ENCODE measurements around the gene CRHBP.
"Not testable (repeated sequence)": the region's sequence is repeated elsewhere in the genome, so short reads cannot be mapped to it uniquely, and the experiment has no call there.

CRHBP gene

GRCh38 chr5:76958991-76959767, 6.3 kb downstream of the CRHBP start:
- peak; percentile 54 for DNase-seq (ENCODE audit: low read depth)

- peak; percentile 24 for DNase-seq (ENCODE audit: low read depth)
These were observed 7.3 kb downstream of the CRHBP start for GRCh38 chr5:76960004-76960625.

- DNase-seq (ENCODE audit: low read depth) = no peak
These were observed 11.2 kb downstream of the CRHBP start for GRCh38 chr5:76964060-76964459.

DNA sequence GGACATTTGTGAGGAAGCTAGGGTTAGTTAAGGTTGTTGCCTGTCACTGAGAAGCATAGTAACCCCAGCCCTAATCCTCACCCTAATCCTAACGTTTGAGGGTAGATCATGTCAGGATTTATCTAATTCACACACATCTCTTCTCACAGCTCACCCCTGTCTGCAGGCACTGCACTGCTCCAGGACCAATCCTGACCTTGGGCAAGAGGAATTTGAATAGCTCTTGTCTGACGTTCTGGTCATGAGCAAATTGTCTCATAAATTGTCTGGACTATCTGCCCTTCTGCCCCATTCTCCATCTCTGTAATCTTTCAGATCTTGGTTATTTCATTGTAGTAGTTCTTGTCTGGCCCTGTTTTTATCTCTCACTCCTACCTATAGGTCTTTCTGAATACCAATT, 18.7 kb downstream of the CRHBP start:
- DNase-seq (ENCODE audit: low read depth) = no peak

- no peak for DNase-seq (ENCODE audit: low read depth)
These were observed 19.8 kb downstream of the CRHBP start for GRCh38 chr5:76972689-76973088.

GRCh38 chr5:76974785-76975184, 21.9 kb downstream of the CRHBP start:
- DNase-seq (ENCODE audit: low read depth) = no peak

DNA sequence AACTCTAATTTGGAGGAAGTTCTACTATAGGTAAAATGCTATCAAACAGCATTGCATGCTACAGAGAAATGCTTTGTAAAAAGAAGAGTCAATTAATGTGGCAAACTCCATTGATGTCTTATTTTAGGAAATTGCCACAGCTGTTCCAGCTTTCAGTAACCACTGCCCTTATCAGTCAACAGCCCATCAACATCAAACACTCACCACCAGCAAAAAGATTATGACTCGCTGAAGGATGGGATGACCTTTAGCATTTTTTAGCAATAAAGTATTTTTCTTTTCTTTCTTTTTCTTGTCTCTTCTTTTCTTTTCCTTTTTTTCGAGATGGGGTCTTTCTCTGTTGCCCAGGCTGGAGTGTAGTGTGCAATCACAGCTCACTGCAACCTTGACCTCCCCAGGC, 26.0 kb downstream of the CRHBP start:
- DNase-seq (ENCODE audit: low read depth) = no peak

- DNase-seq (ENCODE audit: low read depth) = no peak
These were observed 27.8 kb downstream of the CRHBP start for GRCh38 chr5:76980518-76981144.

DNA sequence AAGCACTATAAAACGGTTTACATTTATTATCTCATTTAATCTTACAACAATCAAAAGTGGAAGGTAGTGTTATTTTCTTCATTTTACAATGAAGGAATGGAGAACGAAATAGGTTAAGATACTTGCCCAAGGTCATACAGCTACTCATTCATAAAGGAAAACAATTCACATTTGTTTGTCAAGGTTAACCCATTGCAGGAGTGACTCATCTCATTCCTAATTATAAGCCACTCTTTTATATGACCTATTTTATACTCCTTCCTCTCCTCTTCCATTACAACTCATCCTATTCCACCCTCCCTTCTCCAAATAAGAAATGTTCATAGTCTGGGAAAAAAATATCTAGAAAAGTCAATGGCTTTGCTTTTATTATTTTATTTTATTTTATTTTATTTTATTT, 29.6 kb downstream of the CRHBP start:
- no peak for DNase-seq (ENCODE audit: low read depth)

- no peak for DNase-seq (ENCODE audit: low read depth)
These were observed 30.6 kb downstream of the CRHBP start for GRCh38 chr5:76983468-76983867.

GRCh38 chr5:76986825-76987526, 34.1 kb downstream of the CRHBP start:
- DNase-seq (ENCODE audit: low read depth) = no peak

DNA sequence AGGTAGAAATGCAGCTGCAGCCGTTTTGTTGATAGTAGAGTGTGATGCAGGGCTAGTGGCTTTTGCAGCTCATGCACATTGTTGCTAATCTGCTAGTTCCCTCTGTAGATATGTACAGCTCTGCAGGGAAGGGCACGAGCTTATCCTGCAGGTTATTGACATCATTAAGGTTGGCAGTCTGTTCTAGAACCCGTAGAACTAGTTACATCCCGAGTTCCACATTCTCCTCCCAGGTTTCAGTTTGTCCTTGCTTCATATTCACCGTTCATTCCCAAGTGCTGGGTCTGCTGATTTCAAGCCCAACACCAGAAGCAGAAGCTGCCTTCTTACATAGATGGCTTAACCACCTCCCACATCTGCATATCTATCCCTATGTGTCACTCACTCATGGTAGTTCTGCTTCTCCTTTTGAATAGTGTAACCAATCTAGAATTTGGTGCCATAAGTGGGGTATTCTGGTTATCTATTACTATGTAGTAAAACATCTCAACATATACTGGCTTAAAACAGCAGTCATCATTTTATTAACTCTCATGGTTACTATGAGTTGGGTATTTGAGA, 38.1 kb downstream of the CRHBP start:
- no peak for DNase-seq (ENCODE audit: low read depth)

DNA sequence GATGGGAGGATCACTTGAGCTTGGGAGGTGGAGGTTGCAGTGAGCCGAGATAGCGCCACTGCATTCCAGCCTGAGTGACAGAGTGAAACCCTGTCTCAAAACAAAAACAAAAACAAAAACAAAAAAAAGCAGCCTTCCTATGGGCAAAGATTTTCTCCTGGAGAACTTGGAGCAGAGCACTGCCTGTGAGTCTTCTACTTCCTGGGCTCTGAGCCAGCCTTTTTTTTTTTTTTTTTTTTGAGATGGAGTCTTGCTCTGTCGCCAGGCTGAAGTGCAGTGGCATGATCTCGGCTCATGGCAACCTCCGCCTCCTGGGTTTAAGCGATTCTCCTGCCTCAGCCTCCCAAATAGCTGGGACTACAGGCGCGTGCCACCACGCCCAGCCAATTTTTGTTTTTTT, 40.6 kb downstream of the CRHBP start:
- DNase-seq (ENCODE audit: low read depth) = not testable (repeated sequence)

- no peak for DNase-seq (ENCODE audit: low read depth)
These were observed 41.5 kb downstream of the CRHBP start for GRCh38 chr5:76994337-76994736.

- not testable (repeated sequence) for DNase-seq (ENCODE audit: low read depth)
These were observed 45.4 kb downstream of the CRHBP start for GRCh38 chr5:76998251-76998650.

DNA sequence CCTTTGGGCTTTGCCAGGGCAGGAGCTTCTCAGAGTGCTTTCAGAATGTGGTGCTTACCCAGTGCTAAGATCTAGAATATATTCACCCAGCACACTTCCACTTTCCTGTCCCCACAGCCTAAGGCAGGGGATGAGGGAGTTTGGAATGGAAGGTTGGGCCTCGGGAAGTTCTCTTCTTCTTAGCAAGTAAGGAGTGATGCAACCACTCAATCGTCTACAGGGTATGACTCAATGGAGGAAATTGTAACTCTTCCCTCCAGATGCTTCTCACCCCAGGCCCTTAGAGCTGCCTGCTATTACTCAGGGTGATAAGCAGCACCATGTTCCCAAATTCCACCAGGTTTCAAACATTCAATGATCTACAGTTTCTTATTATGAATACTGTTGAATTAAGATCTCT, 46.6 kb downstream of the CRHBP start:
- DNase-seq (ENCODE audit: low read depth) = peak; percentile 71

- peak; percentile 24 for DNase-seq (ENCODE audit: low read depth)
These were observed 50.4 kb downstream of the CRHBP start for GRCh38 chr5:77003246-77003645.

- DNase-seq (ENCODE audit: low read depth) = no peak
These were observed 53.3 kb downstream of the CRHBP start for GRCh38 chr5:77006124-77006523.

- DNase-seq (ENCODE audit: low read depth) = no peak
These were observed 55.6 kb downstream of the CRHBP start for GRCh38 chr5:77008413-77008812.

- DNase-seq (ENCODE audit: low read depth) = no peak
These were observed 57.4 kb downstream of the CRHBP start for GRCh38 chr5:77010243-77010642.

DNA sequence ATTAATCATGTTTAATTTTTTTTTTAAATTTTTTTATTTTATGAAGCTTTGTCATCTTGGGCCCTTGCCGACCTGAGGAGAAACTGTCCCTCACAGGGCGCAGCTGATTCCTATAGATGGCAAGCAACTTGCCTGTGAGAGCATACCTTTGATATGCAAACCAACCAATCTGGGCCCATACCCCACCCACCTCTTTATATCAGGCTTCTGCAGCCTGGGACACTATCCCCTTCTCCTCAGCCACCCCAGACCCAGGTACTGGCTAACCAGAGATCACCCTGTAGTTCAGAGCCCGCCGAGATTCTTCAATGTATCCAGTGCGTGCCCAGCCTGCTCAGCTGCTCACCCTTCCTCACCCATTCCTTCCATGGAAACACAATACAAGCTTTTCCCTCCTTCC, 58.7 kb downstream of the CRHBP start:
- DNase-seq (ENCODE audit: low read depth) = no peak

DNA sequence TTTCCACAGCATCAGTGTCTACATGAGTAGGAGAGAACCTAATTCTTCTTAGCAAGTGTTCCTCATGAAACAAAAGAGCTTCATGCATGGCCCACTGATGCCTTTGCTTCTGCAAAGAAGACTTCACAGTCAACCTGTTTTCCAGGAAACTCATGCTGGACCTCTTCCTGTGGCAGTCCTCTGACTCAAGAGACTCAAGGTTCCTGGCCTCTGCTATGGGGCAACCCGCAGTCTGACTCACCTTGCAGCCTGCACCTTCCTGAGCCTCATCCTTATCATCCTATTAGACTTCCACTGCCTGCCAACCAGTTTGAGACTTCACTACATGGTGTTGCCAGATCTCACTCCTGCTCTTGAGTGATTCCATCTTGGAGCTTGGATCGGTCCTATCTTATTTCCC, 59.8 kb downstream of the CRHBP start:
- peak; percentile 12 for DNase-seq (ENCODE audit: low read depth)
